Measurements from ENCODE around the gene GREB1.

Gene GREB1

DNA sequence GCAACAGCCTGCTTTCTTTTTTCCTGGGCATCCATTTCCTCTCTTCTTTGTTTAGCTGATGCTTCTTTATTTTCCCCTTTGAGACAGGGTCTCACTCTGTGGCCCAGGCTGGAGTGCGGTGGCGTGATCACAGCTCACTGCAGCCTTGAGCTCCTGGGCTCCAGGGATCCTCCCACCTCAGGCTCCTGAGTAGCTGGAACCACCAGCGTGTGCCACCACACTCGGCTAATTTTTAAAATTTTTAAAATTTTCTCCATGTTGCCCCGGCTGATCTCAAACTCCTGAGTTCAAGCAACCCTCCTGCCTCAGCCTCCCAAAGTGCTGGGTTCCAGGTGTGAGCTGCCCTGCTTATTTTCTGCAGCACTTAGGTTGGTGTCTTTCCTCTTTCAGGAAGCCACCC is 77.4 kb downstream of the GREB1 start:
- TF ChIP-seq, protein P1, sequence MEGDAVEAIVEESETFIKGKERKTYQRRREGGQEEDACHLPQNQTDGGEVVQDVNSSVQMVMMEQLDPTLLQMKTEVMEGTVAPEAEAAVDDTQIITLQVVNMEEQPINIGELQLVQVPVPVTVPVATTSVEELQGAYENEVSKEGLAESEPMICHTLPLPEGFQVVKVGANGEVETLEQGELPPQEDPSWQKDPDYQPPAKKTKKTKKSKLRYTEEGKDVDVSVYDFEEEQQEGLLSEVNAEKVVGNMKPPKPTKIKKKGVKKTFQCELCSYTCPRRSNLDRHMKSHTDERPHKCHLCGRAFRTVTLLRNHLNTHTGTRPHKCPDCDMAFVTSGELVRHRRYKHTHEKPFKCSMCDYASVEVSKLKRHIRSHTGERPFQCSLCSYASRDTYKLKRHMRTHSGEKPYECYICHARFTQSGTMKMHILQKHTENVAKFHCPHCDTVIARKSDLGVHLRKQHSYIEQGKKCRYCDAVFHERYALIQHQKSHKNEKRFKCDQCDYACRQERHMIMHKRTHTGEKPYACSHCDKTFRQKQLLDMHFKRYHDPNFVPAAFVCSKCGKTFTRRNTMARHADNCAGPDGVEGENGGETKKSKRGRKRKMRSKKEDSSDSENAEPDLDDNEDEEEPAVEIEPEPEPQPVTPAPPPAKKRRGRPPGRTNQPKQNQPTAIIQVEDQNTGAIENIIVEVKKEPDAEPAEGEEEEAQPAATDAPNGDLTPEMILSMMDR (conservative IDR thresholded peaks at IDR 0.05): no peak
- TF ChIP-seq ZFX (IDR thresholded peaks at IDR 0.05): no peak
- no peak overlapping the region for H3K27ac ChIP-seq

DNA sequence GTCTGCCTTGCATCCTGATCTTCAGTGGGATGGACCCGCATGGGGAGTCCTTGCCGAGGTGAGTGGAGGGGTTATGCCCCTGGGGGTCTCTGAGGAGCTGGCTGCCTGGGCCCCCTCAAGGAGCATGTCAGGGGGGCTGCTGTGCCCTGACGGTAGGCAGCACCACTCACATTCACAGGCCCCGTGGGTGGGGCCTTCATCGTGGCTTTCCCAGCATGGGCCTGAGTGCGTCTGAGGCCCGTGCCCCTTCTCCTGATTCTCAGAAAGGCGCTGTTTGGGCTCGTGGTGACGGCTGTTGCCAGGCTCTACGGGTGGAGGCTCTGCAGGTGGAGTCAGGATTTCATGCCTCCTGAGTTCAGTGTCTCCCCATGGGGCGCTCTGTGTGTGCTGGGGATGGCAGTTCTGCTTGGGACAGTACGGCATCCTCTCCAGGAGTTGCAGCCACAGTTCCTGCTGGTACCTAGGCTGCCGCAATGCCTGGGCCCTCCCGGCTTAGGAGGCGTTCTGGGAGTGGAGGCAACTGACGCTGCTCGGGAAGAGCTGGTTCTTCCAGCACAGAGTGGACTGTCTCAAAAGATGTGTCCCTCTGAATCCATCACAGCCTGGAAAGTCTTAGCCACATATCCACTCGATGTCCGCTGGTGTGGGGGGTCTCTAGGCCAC is 78.8 kb downstream of the GREB1 start:
- no peak overlapping the region for H3K27ac ChIP-seq
- TF ChIP-seq, protein P1 (conservative IDR thresholded peaks at IDR 0.05): no peak
- TF ChIP-seq ZFX (IDR thresholded peaks at IDR 0.05): no peak

DNA sequence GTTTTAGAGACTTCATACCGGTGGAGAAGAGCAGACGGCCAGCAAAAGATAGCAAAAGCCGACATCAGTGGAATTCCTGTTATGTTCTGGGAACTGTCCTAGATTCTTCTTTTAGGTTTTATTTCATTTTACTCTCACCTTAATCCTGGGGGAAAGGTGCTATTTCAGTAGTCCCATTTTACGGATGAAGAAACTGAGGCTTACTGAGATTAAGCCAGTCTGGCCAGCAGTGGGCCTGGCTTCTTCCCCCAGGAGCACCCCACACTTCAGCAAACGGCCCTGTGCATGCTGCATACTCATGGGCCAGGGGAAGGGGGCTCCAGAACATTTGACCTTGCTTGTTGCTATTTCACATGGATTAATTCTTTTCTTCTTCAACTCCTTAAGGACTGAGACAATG is 79.5 kb downstream of the GREB1 start:
- H3K27ac ChIP-seq: no peak overlapping the region
- TF ChIP-seq ZFX (IDR thresholded peaks at IDR 0.05): no peak
- TF ChIP-seq, protein P1 (conservative IDR thresholded peaks at IDR 0.05): no peak

DNA sequence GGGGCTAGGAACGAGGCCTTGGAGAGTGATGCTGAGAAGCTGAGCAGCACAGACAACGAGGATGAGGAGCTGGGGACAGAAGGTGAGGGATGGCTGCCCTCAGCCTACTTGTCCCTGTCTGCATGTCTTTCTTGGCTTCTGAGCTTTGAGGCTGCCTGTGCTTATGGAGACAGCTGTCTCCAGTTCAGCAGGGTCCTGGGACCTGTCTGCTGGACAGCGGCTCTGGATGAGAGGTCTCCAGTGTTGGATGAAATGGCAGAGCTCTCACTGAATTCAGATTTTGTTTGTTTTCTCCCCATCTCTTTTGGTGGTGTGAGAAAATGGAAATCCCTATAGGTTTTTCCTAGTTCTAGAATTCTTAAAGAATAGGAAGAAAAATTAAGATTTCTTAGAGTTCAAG is 81.4 kb downstream of the GREB1 start:
- TF ChIP-seq, protein P1 (conservative IDR thresholded peaks at IDR 0.05): no peak
- no peak for TF ChIP-seq ZFX (IDR thresholded peaks at IDR 0.05)
- H3K27ac ChIP-seq: no peak overlapping the region

DNA sequence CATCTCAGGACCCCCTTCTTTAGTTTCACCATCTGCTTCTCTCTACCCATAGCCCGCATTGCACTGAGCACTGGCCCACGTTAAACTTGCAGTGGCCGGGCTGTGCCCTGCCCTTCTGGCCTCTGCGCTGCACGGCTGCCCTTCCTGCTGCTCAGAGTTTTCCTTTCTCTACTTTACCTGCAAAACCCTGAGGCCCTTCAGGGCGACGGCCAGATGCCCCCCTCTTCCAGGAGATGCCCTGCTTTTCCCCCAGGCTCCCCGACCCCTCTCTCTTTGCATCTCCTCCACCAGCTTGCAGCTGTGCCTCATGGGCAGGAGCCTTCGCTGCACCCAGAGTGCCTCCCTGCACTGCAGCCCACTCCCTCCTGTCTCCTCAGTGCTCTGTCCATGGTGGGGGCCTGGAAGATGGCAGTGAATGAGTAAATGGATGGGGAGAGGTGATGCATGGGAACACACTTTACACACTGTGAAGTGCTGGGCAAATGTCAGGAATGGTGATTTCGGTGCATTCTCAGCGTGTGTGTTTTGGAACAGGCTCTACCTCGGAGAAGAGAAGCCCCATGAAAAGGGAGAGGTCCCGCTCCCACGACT is 82.3 kb downstream of the GREB1 start:
- H3K27ac ChIP-seq: no peak overlapping the region
- TF ChIP-seq, protein P1 (conservative IDR thresholded peaks at IDR 0.05): no peak
- no peak for TF ChIP-seq ZFX (IDR thresholded peaks at IDR 0.05)

DNA sequence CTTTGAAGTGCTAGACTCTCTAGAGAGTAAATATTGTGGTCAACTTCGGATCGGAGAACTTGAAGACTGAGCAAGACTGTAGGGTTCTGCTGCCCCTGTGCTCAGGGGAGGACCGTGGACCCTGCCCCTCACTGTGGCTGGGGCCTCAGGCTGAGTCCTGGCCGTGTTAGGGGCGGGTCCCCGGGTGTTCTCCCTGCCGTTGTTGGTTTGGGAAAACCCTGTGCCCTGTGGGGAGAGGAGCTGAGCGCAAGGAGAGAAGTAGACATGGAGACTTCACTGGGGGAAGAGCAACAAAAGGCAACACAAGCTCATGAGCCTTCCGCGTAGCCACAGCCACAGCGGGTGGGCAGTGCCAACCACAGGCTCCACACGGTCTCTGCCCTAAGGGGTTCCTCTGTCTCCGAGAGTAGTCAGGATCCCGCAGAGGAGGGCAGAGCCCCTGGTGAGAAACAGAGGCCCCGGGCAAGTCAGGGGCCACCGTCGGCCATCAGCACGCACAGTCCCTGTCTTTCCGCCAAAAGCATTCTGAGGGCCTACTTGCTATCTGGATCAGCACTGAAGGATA is 83.1 kb downstream of the GREB1 start:
- no peak overlapping the region for H3K27ac ChIP-seq
- TF ChIP-seq, protein P1 (conservative IDR thresholded peaks at IDR 0.05): no peak
- no peak for TF ChIP-seq ZFX (IDR thresholded peaks at IDR 0.05)

DNA sequence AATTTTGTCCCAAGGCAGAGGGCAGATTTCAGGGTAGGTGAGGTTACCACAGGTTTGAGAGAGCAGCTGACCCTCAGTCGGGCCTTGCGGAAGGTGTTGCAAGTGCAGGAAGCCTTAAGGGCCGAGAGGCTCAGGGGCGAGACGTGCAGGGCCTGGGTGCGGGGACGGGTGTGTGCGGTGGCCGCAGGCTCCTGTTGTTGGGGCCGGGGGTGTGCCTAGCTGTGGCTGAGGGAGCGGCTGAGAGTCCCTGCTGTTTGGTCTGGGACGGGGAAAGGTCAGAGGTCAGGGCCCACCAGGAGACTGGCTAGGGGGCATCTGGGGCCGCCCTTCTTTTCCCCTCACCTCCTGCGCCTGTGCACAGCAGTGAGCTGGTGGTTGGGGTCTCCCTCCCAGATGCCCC is 83.7 kb downstream of the GREB1 start:
- TF ChIP-seq, protein P1 (conservative IDR thresholded peaks at IDR 0.05): no peak
- TF ChIP-seq ZFX (IDR thresholded peaks at IDR 0.05): no peak

More for the DNA sequence above, 83.7 kb downstream of the GREB1 start:
- H3K27ac ChIP-seq: no peak overlapping the region

All from C4-2B (cell line).